ENCODE measurements around the gene HYKK. TPM values are rescaled to one million over a fixed set of nuclear protein-coding genes. Genes with fewer than 3 reads are reported as not detected.
A peak's percentile ranks its signal among the peaks of the same experiment; 100 is the strongest.

Gene HYKK
- total and polyA plus RNA-seq, 11 donors: 2.6 to 8.7 (median 6.6) TPM

- intact Hi-C loops (cut with DNase I): loop anchor here in 1 of 10 donors (1.0 kb wide), 1 partner anchor 33 kb away; the partner anchor contains the start of gene HYKK
- WGBS, 4 donors: 0 to 1% (median 1%) methylated on average over 34 to 56 of the region's 56 CpGs
- no peaks in the 10 kb centered on the region for H3K9me3 ChIP-seq
- ATAC-seq: peak; percentile 86 to 96 (median 94)
- peak within 1 kb of the TSS; percentile 87 to 99 (median 98) for H3K27ac ChIP-seq
- TF ChIP-seq CTCF (IDR thresholded peaks at IDR 0.05) (peak in 10 of 12 donors; percentile 23 to 65 (median 46)), POLR2A (IDR thresholded peaks at IDR 0.05) (peak in 1 of 2 donors; percentile 85)
- peaks cover 0 to 40% (median 21%) of the 10 kb centered on the region in 12 donors for H3K4me1 ChIP-seq
- DNase-seq: peak; percentile 93 to 97 (median 94)
- H3K36me3 ChIP-seq: peaks cover 0 to 37% (median 32%) of the 10 kb centered on the region in 9 donors
- H3K4me3 ChIP-seq: peak within 1 kb of the TSS; percentile 61 to 95 (median 83)
- no peaks in the 10 kb centered on the region for H3K27me3 ChIP-seq
Observed at GRCh38 chr15:78540141-78540870, 32.9 kb downstream of the HYKK start, which contains the start of gene PSMA4. TSS of gene PSMA4 (plus strand) at chr15:78540444. CDS start at chr15:78541928, 1,484 bp downstream.

- DNase-seq (no peak), ATAC-seq (no peak)
- H3K9me3 ChIP-seq: no peaks in the 10 kb centered on the region
- WGBS, 4 donors: 4 to 7% (median 5%) methylated on average over 17 of the region's 17 CpGs
- intact Hi-C loops (cut with DNase I): loop anchor here in 1 of 10 donors (1.0 kb wide), 1 partner anchor 34 kb away; the partner anchor contains the start of gene HYKK
- peak overlapping the region; percentile 87 to 99 (median 98) for H3K27ac ChIP-seq
- peaks cover 0 to 40% (median 21%) of the 10 kb centered on the region in 12 donors for H3K4me1 ChIP-seq
- no peaks in the 10 kb centered on the region for H3K27me3 ChIP-seq
- TF ChIP-seq POLR2A (IDR thresholded peaks at IDR 0.05): no peak
- peak in 2 of 12 donors; percentile 3 to 5 for TF ChIP-seq CTCF (IDR thresholded peaks at IDR 0.05)
- H3K4me3 ChIP-seq: peak overlapping the region; percentile 61 to 95 (median 83)
- H3K36me3 ChIP-seq: peaks cover 0 to 45% (median 40%) of the 10 kb centered on the region in 9 donors
Observed at GRCh38 chr15:78540871-78541743, 33.7 kb downstream of the HYKK start.

GRCh38 chr15:78541744-78542034, 34.3 kb downstream of the HYKK start:
- no peaks in the 10 kb centered on the region for H3K27me3 ChIP-seq
- 28 to 38% (median 34%) methylated on average over 1 of the region's 1 CpG for WGBS, 4 donors
- no peaks in the 10 kb centered on the region for H3K9me3 ChIP-seq
- TF ChIP-seq POLR2A (IDR thresholded peaks at IDR 0.05) (no peak), CTCF (IDR thresholded peaks at IDR 0.05) (no peak)
- H3K36me3 ChIP-seq: peaks cover 0 to 50% (median 46%) of the 10 kb centered on the region in 9 donors
- no peak for DNase-seq
- peak overlapping the region in 10 of 12 donors; percentile 68 to 95 (median 84) for H3K4me3 ChIP-seq
- peak overlapping the region in 4 of 12 donors; percentile 92 to 99 (median 96) for H3K27ac ChIP-seq
- no peak for ATAC-seq
- peaks cover 0 to 40% (median 21%) of the 10 kb centered on the region in 12 donors for H3K4me1 ChIP-seq
- intact Hi-C loops (cut with DNase I): no loop called here

All from heart left ventricle (tissue), 16 donors.